GM23248 (cell line): ENCODE data around the gene MAST3.

Experiments used
- EZH2 ChIP-seq: fragments of 200-600 bp; sonication (generic); IDR thresholded peaks from 2 replicates; pipeline ENCODE4 v1.6.1; 2018; ENCODE audit warnings: antibody characterized with exemption, mild to moderate bottlenecking; ENCODE audit not compliant: insufficient read depth, poor library complexity, severe bottlenecking
- EZH2phosphoT487 ChIP-seq: fragments of 200-600 bp; sonication (generic); IDR thresholded peaks from 2 replicates; pipeline ENCODE4 v1.6.1; 2018; ENCODE audit warnings: antibody characterized with exemption, moderate library complexity, mild to moderate bottlenecking, low read depth; ENCODE audit not compliant: insufficient read depth

DNA sequence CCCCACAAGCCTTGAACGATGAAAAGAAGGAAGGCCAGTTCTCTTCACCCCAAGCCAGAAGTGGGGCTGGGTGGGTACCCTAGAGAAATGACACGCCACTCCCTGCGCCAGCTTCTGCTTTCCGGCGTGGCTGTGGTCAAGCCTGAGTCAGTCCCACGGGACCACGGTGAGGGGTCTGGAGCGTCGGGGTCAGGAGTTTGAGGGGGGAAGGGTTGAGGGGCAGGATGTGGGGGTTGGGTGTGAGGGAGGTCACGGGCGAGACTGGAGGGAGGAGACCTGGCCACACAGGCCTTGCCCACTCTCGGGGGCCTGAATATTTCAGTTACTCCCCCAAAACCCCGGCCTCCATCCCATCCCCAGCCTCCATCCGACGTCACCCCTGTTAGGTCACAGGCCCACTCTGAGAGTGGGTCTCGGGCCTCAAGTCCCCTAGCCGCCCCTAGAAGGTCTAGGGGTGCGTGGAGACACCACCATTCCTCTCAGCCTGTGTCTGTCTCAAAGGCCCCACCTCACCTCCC, 75.5 kb downstream of the MAST3 start:
- TF ChIP-seq EZH2: no peak
- no peak for TF ChIP-seq EZH2phosphoT487
